ENCODE measurements around the gene TCF4. TPM values are rescaled to one million over a fixed set of nuclear protein-coding genes. Genes with fewer than 3 reads are reported as not detected.

Gene TCF4
- total RNA-seq, 1 experiment from 2014 or later = 0.42 TPM

GRCh38 chr18:55415258-55415871 lies 172.6 kb downstream of the TCF4 start:
- H3K36me3 ChIP-seq (ENCODE audit: control insufficient read depth in 1 of 2, insufficient read depth in 2 of 2, low read length in 2 of 2) = no peaks in the 10 kb centered on the region
- H3K9ac ChIP-seq (ENCODE audit: low read length) = no peak overlapping the region
- DNase-seq (ENCODE audit: low read depth, low spot score) = peak; percentile 37
- H3K27me3 ChIP-seq (ENCODE audit: insufficient read depth, low read length) = no peaks in the 10 kb centered on the region
- H3K79me2 ChIP-seq (ENCODE audit: insufficient read depth, low read length) = no peaks in the 10 kb centered on the region
- BruUV-seq (replicated peaks) = no TSS peak
- H3K9me2 ChIP-seq (ENCODE audit: insufficient read depth) = no peaks in the 10 kb centered on the region
- H3K4me1 ChIP-seq (ENCODE audit: control insufficient read depth in 1 of 2, insufficient read depth in 2 of 2, low read length in 2 of 2) = no peaks in the 10 kb centered on the region
- no peak overlapping the region for H2AFZ ChIP-seq (ENCODE audit: low read depth, low read length, poor library complexity, severe bottlenecking)
- no peaks in the 10 kb centered on the region; a peak in 1 of 4 replicates for H3K9me3 ChIP-seq (ENCODE audit: control insufficient read depth in 1 of 2, insufficient read depth in 1 of 2, low read depth in 1 of 2, low read length in 2 of 2)
- no peak overlapping the region for H3K27ac ChIP-seq (ENCODE audit: low read depth, low read length)
- POLR2A ChIA-PET = no interaction called here
- H3K4me2 ChIP-seq (ENCODE audit: low read length) = no peak overlapping the region
- TF ChIP-seq SP1 (IDR thresholded peaks at IDR 0.05; ENCODE audit: low read depth) = no peak
- no peak for TF ChIP-seq ZFX (IDR thresholded peaks at IDR 0.05)
- TF ChIP-seq ATF3 (IDR thresholded peaks at IDR 0.05) = no peak
- TF ChIP-seq POLR2AphosphoS5 (IDR thresholded peaks at IDR 0.05; ENCODE audit: low read depth, low read length) = no peak
- no peak for TF ChIP-seq EGR1 (IDR thresholded peaks at IDR 0.05; ENCODE audit: low read depth)
- TF ChIP-seq EZH2phosphoT487 (IDR thresholded peaks at IDR 0.05; ENCODE audit: borderline replicate concordance) = no peak
- no peak for TF ChIP-seq SIN3A (IDR thresholded peaks at IDR 0.05; ENCODE audit: low read depth)
- peak; percentile 31 to 91 (median 72); a peak in 5 of 6 replicates for TF ChIP-seq CTCF (IDR thresholded peaks at IDR 0.05 in 2 of 3, conservative IDR thresholded peaks at IDR 0.05 in 1 of 3; ENCODE audit: borderline replicate concordance in 1 of 3, insufficient read depth in 1 of 3, low read depth in 2 of 3, low read length in 2 of 3)
- no peak for TF ChIP-seq CEBPB (IDR thresholded peaks at IDR 0.05; ENCODE audit: low read depth)
- no peak for TF ChIP-seq ELF1 (IDR thresholded peaks at IDR 0.05; ENCODE audit: borderline replicate concordance, low read depth)
- no peak for TF ChIP-seq FOSL1 (IDR thresholded peaks at IDR 0.05; ENCODE audit: low read depth)
- peak; percentile 60 for TF ChIP-seq RAD21 (IDR thresholded peaks at IDR 0.05; ENCODE audit: low read depth)
- peak; percentile 84 for ATAC-seq
- CTCF ChIA-PET = no interaction called here
- RAD21 ChIA-PET (ENCODE audit: low non-redundant PET in 1 of 2, low total read pairs in 2 of 2, uncharacterized antibody in 2 of 2, unreplicated experiment in 2 of 2) = no interaction called here
- no peaks in the 10 kb centered on the region for H4K20me1 ChIP-seq (ENCODE audit: insufficient read depth)
- intact Hi-C loops (cut with micrococcal nuclease) = loop anchor here (1.0 to 5.0 kb wide), 2 partner anchors 183 to 1161 kb away; no protein-coding TSS in a partner anchor
- no peak overlapping the region for H3K4me3 ChIP-seq (replicated peaks in 1 of 2; ENCODE audit: low read depth in 1 of 2, low read length in 2 of 2)
